Activated T-cell treated with anti-CD3 and anti-CD28 coated beads, Interleukin-2, amount 50 U/mL, for 48 hours (primary cell): ENCODE data around the gene PEPD.

Experiments
- DNase-seq, 2 experiments: peaks; one replicate each; pipeline ENCODE4 v3.0.0-alpha.2; 2020

The PEPD gene

DNA sequence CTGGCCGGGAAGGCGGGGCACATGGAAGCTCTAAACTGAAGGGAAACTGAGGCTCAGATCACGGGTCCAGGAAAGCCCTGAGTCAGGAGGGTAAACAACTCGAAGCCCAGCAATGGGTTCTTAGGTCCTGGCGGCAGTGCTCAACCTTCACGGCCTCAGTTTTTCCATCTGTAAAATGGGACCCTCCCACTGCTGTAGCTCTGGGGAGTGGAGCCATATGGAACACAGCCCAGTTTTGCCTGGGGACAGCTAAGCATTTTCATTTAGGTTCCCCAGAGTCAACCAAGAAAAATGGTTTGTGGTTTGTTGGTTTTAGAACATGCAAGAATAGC, 117.7 kb downstream of the PEPD start:
- DNase-seq = no peak

DNA sequence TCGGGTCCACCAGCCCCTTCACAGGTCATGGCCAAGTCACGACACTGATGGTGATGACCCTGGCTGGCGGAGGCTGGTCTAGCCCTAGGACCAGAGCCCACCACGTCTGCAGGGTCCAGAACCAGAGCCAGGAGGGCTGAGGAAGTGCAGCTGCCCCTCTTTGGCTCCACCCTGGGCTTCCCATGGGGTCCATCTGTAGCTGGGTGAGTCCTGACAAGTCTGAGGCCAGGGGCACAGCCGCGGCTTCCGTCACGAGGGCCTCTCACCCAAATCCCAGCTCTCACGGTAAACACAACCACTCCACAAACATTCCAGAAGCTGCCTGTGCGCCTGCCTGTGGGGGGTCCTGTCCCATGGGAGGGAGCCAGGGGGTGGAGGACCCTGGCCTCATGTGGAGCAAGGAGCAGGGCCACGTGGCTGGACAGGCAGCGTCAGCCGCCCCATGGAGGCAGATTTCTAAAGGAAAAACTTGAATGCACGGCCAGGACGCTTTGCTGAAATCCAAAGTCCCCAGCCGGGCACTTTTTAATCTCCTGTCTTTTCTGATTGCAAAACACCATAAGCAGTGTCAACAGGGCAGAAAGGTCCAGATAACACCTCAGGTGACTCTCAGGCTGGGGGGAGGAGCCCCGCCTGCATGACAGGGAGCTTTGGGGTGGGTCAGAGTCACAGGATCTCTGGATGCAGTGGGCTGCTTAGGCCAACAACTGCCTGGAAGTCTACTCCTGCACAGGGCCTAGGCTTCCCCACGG, 118.2 kb downstream of the PEPD start:
- DNase-seq = no peak

DNA sequence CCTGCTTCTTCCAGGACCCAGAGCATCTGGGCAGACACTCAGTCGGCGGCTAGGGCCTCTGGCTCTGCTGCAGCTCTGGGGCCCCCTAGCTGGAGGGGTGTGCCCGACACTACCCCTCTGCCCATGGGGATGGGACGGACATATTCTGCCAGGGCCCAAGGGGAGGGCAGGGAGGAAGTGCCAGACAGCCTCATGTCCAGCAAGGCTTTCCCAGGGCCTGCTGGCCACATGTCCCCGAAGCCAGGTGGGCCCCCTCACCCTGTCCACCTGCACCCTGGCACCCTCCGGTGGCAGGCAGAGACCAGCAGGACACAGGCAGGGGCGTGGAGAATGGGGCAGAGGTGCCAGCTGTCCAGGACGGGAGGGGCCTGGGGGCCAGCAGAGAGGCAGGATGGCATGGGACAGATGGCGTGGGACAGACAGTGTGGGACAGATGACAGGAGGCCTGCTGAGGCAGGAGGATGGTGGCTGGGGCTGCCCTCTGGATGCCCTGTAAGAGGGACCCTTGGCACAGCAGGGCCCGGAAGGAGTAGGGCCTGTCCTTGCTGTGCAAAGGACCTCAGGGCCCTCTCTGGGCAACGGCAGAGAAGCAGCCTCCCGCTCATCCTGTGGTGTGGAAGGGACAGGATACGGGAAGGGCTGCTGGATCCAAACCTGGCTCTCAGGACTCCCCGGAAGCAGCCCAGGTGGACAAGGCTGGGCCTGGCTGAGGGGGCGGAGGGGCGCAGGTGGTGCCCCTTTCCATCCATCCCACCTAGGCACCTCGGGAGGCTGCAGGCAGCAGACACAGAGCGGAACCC, 119.0 kb downstream of the PEPD start:
- no peak for DNase-seq

DNA sequence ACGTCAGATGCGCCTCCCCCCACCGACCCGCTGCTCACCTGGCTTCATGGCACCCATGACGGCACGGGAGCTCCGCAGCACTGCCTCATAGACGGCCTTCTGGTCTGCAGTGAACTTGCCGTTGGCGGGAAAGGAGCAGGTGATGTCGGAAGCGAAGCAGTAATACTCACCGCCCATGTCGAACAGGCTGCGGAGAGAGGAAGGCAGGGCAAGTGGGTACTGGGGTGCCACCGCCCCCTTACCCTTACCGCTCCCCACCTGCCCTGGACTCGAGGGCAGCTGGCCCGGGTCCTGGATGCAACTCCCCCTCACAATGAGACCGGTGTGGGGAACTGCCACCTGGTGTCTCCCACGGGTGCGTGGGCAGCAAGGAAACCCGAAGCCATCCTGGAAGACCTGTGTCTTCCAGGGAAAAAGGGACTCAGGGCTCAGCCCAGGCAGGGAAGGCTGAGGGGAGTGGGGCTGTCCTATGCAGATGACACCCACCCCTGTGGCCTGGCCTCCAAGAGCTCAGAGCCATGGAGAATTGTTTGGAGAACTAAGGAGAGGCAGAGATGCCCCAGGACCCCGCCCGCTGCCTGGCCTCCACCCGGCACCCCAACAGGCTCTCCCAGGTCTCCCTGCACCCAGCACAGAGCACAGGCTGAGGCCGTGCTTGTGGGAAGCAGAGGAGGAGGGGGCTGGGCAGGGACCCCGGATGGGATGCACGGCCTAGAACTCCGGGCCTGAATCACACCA, 119.7 kb downstream of the PEPD start:
- no peak for DNase-seq

DNA sequence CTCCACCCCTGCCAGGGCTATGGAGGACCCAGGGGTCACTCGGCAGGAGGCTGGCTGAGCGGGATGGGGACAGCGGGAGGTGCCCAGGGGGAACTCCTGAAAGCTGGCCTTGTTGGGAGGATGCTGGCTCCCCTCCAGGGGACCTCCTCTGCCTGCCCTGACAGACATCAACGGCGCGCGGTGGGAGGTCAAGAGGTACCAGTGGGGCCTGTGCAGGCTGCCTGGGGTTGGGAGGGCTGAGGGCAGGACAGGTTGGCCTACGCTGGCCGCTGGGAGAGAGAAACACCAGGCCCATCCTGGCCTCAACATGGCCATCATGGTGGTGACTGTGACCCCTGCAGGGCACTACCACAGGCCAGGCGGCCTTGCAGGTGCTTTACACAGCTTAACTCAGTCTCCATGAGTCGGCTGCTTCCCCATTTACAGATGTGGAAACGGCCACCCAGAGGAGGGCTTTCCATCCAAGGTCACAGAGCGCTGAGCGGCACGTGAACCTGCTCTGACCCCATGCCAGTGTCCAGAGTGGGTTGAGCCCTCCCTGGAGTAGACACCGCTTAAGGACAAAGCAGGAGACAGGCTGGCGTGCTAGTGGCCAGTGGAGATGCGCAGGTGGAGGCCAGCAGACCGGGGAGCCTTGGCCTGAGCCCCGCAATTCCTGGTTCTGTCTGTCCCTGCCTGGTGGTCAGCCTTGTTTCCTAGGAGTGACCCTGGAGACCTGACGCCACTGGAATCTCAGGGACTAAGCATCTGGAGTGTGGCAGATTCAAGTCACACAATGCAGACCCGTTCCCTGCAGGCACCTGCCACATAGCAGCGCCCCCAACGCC, 120.5 kb downstream of the PEPD start:
- no peak for DNase-seq

DNA sequence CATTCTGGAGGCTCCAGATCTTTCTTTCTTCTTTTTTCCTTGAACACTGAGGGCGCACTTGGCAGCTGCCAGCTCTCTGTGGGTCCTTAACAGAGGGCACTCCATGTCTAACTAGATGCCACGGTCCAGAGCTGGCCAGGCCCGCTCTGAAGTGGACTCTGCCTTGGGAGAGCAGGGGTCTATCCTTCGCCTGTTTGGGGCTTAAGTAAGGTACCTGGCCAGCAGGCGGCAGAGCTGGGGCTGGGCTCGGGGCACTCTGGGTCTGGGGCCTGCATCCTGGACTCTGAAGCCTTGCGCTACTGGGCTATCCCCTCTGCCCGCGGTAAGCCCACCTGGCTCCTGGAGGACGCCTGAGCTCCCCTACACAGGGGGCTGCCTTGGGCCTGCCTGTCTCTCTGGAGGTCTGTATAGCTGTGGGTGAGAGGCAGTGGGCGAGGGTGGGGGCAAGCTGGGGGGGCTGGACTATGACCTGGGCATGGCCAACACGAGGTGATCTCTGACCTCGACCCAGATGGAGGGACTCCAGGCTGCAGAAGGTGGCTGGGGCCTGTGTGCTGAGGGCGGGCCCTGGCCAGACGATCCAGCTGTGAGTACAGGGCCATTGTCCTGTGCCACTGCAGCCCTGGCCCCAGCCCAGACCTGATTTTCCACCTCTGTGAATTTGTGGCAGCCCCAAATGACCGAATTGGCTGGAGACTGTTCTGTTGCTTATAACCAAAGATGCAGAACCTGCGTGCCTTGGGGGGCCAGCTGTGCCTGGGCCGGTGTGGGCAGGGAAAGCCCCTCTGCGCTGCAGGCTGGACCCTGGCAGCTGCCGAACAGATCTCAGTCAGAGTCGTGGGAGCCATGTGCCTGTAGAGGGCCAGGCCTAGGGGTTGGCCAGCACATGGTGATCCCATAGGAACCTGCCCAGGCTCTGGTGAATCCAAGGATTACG, 121.6 kb downstream of the PEPD start:
- DNase-seq = no peak

DNA sequence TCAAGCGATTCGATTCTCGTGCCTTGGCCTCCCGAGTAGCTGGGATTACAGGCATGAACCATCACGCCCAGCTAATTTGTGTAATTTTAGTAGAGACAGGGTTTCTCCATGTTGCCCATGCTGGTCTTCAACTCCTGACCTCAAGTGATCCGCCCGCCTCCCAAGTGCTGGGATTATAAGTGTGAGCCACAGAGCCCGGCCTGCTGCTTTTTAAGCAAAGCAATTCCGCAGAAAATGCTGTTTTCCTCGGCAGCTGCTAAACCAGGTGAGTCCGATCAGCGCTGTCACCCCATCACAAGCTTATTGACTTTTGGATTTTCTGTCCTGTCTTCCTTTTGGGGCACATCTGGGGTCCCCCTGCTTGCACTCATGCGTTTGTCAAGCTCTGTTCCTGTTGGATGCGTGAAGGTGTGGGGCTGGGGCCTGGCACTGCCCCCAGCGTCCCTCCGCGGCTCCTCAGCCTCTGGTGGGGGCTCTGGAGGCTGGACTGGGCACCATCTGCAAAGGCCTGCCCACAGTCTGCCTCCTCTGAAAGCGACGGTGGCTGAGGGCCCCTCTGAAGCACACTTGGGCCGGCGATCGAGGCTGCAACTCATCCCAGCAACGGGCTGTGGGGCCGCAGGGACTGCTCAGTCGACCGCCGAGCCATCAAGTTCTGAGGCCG, 122.4 kb downstream of the PEPD start:
- DNase-seq = no peak

DNA sequence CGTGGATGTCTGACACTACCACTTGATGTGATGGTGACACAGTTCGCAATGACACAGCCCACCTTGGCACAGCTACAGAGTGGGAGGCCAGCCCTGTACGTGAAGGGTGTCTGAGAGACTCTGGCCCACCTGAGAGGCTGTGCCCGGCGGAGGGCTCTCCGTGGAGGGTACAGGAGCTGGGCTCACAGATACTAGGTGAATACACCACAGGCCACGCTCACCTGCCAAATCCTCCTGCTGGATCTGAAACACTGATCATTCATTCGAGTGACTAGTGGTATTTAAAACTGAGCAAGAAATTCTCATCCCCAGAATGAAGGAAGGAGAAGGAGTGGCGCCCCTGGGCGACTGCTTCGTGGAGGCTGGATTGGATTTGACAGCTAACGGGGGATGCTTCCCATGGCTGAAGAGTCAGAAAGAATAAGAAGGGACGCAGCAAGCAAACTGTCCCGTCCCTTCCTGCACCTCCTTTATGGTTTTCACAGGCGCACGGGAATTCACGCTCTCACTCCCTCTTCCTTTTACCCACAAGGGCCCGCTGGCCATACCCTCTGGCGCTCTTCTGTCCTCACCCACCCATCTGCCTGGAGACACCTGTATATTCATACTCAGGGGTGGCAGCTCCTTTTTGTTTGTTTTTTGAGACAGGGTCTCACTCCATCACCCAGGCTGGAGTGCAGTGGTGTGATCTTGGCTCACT, 123.1 kb downstream of the PEPD start:
- DNase-seq = no peak

DNA sequence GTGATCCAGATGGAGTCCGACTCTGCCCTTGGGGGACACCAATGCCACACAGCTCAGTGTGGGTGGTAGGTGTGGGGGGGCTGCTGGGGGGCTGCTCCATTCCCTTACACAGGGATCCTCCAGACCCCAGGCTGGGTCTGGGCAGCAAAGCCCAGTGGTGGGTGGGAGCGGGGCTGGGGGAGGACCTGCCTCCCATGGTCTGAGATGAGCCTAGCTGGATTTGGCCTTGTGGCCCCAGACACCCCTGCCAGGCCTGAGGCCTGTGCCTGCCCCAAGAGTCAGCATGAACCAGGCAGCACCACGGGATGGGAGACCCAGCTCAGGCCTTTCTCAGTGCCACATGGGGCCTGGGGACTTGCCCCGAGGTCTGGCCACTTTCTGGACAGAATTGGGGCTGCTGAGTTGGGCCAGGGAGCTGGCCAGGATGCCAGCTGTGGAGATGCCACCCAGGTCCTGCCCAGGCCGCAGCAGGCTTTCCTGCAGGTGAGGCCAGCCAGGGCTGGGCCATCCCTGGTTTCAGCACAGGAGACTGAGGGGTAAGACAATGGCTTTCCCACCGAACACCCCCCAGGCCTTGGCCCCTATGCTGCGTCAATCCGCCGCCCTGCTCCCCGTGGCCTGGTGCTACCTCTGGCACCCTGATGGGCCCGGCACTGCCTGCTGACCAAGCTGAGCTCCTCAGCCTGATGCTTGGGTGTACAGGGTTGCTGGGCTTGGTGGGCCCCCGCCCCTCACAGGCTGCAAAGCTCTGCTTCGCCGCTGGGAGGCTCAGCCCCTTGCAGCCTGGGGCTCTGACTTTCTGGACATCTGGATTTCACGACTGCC, 123.8 kb downstream of the PEPD start:
- DNase-seq = no peak

DNA sequence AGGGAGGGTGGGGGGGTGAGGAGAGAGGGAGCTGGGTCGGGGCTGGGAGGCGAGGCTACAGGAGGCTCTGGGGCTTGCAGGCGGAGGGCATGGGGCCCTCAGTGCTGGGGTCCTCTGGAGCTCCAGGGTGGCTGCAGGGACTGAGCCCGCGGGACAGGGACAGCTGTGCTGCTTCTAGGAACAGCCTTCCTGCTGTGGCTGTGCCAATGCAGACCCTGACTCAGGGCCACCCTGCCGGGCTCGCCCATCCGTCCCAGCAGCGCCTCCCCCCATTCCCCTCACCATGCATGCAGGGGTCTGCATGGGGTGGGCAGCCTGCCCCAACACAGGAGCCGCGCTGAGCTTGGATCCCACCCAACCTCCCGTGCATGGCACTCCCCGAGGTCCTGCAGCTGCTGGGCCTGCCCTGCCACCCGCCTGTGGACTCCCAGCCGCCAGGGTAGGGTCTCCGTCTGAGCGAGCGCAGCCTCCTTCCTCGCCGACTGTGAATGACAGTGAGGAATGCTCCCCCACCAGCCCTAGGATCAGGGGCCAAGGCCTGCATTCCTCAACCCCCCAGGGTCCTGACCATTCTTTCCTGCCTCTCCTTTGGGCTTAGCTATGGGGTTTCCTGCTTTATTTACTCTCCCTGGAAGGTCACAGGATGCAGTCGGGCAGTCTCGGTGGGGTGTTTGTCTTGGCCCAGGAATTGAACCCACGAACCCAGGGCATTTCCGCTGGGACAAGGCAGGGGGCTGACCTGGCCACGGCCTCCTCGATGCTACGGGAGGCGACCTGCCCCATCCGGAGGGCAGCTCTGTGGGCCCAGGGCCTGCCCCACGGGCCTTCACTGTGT, 124.7 kb downstream of the PEPD start:
- no peak for DNase-seq

DNA sequence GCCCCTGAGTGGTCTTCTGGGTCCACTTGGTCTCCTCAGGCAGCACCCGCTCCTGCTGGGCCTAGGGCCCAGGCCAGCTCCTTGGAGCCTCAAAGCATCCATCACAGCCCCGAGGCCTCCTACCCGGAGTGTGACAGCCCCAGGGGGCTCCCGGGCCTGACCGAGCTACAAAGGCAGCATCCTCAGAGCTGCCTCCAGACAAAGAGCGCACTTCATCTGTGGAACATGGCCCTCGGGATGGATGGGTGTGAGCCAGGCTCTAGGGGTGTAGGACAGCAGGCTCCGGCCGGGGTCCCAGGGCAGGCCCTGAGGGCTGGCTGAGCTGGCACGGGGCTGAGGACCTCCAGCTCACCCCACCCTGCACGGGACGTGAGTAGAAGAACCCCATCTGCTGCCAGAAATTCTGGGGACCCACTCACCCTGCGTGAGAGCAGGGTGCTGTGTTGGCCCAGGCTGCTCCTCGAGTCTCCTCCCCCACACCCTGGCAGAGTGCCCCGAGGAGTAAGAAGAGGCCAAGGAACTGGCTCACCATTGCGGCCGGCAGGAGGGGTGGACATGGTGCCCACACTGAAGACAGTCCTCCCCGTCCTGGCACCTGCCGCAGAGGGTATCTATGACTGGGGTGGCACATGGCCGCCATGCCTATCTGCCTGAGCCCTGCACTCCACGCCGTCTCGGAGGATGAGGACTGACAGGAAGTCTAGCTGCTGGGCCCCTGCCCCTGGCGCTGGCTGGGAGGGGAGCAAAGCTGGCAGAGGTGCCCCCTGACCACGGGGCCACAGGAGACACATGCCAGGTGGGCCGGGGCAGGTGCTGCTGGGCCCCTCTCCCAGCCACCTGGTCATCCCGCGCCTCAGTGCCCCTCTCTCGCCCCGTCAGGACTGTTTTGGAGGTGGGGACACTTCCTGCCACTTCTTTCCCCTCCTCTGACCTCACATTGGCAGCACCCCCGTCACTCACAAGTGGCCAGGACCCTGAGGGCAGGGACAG, 125.7 kb downstream of the PEPD start:
- no peak for DNase-seq

DNA sequence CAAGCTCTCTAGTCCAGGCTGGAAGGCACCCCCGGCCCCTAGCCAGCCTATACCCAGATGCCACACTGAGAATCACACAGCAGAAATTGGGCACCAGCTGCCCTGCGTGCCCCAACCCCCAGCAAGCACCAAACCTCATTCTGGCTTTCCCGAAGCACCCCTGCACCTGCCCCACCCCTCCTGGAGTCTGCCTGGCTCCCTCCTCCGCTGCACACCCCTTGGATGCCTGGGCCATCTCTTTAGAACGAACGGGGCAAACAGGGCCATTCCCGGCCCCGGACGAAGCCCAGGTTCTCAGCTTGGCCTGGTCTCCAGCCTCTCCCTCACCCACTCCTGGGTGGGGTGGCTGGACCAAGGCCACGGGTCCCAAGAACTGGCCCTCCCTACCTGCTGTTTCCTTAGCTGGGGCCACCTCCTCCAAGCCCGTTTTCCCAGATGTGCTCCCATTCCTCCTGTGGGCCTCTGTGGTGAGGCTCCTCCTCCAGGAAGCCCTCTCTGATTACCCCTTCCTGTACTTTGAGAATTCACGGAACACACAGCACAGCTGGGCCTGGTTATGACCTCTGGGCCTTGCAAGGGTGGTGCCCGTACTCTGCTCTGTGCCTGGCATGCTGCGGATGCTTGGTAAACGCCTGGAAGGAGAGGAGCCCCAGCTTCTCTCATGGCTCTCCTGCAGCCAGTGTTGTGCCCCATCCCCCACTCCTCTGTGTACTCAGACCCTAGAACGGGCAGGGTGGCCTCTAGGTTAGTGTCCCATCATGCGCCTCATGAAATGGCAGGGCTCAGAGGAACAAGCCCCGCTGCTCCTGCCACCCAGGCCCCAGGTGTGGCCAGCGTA, 126.6 kb downstream of the PEPD start:
- DNase-seq = no peak

DNA sequence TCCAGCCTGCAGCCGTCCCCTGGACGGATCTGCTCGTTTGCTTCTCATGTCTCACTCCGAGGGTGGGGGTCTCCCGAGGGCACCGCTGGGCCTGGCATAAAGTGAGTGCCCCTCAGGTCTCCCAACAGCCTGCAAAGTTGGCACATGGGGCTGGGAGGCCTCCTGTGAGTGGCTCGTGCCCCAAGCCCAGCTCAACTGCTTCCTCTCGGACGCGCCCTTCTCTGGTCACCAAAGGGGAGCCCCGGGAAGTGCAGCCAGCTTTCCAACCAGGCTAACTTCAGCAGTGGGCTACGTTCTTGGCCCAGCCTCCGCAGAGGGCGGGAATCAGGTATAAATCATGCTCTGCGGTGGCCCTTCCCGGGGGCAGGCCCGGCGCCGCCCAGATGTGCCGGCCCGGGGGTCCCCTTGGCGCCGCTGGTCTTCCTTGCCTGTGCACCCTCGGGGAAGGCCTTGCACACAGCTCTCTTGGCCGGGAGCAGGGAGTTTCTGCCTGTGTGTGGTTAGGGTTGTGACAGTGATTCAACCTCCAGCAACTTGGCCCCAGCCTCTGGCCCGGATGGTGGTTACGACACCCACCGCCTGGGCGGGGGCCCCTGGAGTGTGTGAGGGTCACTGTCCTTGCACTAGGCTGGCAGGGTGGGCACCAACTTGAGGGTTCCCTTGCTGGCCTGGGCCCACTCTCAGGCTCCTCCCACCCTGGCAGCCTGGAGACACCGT, 127.4 kb downstream of the PEPD start:
- DNase-seq = no peak

DNA sequence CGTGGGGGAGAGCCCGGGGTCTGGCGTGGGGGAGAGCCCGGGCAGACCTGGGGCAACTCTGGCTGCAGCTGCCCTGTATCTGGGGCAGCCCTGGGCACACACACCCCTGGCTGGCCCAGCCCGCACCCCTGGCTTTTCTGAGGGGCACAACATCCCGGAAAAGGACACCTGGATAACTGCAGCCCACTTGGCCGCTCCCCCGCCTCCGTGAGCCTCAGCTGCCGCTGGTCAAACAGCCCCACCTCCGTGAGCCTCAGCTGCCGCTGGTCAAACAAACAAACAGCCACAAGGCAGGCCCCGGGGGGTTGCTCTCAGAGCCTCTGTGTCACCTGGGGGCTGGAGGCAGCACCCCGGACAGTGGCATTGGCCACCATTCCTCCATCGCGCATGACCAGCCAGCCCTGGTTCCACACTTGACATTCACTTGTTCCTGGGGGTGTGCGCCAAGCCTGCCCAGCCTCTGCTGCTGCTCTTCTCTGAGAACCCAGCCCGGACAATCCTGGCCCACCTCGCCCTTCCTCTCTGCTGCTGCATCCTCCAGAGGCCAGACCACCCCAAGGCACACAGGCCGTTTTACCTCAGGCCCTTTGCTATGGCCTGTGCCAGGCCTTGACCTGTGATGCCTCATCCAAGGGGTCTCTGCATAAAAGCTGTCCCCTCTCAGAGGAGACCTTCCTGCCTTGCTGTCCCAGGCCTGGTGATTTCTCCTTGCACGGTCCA, 128.1 kb downstream of the PEPD start:
- no peak for DNase-seq
